ENCODE results near the gene HOXC9. TPM values are rescaled to one million over a fixed set of nuclear protein-coding genes. Genes with fewer than 3 reads are reported as not detected.
"Not testable (repeated sequence)": the region's sequence is repeated elsewhere in the genome, so short reads cannot be mapped to it uniquely, and the experiment has no call there.

Gene HOXC9
- total and polyA plus RNA-seq, 5 experiments from 2014 or later: not detected

DNA sequence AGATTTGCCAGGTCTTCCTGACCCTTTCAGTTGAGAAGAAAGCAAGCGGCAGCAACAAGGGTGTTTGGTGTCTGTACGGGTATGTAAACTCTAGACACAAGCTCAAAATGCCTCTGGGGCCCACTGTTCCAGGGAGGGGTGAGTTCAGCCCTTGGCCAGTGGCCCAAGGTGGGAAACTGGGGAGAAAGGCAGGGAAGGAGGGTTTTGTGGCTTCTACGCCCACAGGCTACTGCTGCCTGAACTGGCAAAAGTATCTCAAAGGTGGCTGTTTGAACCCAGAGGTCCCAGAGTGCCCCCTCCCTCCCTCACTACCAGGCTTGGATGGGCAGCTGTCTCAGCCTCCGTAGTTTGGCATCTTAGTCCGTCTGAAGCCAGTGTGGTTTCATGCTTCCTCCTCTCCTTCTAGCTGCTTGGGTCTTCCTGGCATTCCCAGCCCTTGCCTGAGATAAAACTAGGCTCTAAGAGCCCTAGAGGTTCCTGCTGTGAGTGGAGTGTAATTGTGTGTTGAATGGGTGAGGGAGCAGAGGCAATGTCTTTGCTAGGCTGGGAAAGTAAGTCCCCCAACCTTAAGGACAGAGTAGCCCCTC is 38.4 kb downstream of the HOXC9 start:
- POLR2A ChIA-PET: interaction anchor here (1.1 kb wide), 1 partner anchor 153 kb away, joined by 3 read pairs; no protein-coding TSS in a partner anchor
- peaks cover 30 to 96% (median 72%) of the 10 kb centered on the region in 5 donors for H3K27me3 Mint-ChIP-seq
- DNase-seq (no peak), ATAC-seq (no peak)
- peaks cover 4 to 10% (median 9%) of the 10 kb centered on the region in 4 donors for H3K4me1 Mint-ChIP-seq
- H3K9me3 Mint-ChIP-seq: no peaks in the 10 kb centered on the region
- peaks cover 0 to 2% (median 0%) of the 10 kb centered on the region in 3 donors for H3K36me3 Mint-ChIP-seq
- H3K27ac Mint-ChIP-seq: peak overlapping the region in 1 of 10 donors; percentile 42
- no peak overlapping the region for H3K4me3 Mint-ChIP-seq

DNA sequence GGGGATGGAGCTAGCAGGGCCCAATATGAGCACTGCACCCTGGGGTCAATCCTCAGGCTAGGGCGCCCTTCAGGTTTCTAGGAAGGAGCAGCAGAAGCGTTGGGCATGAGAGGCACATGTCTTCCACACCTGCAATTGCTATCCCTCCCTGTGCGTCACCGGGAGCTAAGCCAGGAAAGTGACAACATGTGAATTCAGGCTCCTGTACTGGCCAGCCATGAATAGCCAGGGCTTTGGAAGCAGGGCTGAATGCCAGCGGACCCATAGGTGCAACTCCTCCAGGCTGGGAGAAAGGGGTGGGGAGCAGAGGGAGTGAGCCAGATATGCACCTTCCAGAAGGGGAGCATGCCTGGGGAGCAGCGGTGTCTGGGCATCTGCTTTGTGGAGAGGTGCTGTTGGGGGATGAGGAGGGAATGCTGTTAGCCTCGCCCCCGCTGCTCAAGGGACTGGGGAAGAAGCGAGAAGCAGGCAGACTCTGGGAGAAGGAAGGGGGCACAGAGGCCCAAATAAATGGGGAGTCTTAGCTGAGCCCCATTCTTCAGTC is 39.0 kb downstream of the HOXC9 start:
- H3K4me1 Mint-ChIP-seq: peaks cover 4 to 11% (median 10%) of the 10 kb centered on the region in 4 donors
- POLR2A ChIA-PET: interaction anchor here (1.1 kb wide), 1 partner anchor 153 kb away, joined by 3 read pairs; no protein-coding TSS in a partner anchor
- peaks cover 0 to 2% (median 0%) of the 10 kb centered on the region in 3 donors for H3K36me3 Mint-ChIP-seq
- ATAC-seq (no peak), DNase-seq (no peak)
- H3K27ac Mint-ChIP-seq: no peak overlapping the region
- no peaks in the 10 kb centered on the region for H3K9me3 Mint-ChIP-seq
- no peak overlapping the region for H3K4me3 Mint-ChIP-seq
- H3K27me3 Mint-ChIP-seq: peaks cover 35 to 96% (median 75%) of the 10 kb centered on the region in 5 donors

DNA sequence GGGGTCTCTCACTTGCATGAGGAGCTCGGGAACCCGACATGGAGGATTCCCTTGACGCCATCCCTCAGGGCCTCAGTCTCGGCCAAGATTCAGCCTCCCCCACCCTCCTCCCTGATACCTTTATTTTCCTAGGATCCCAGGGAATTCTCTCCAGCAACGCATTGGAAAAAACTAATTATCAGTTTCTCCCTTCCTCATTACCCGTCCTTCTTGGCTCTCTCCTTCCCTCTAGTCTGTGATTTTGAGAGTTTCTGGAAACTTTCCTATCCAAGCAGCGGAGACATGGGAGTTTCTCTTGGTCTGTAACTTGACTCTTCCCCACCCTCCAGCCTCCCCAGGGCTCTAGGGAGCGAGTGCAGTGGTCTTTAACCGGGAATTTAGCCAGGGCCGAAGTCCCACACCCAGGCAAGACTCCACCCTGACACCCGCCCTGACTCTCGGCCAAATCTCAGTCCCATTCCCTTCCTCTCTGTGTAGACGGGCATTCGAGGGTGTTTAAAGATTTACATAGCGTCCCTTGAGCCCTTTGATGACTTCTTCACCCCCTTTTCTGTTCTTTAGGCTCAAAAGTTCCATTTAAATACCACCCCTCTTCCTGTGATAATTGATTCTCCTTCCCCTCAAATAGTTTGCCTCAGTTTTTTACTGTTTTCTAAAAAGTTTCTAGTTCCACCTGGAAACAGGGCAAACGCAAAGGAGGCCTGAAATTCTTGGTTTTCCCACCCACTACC is 39.6 kb downstream of the HOXC9 start:
- no peaks in the 10 kb centered on the region for H3K9me3 Mint-ChIP-seq
- ATAC-seq (no peak), DNase-seq (no peak)
- H3K4me3 Mint-ChIP-seq: no peak overlapping the region
- peak overlapping the region in 1 of 10 donors; percentile 9 for H3K27ac Mint-ChIP-seq
- H3K27me3 Mint-ChIP-seq: peaks cover 38 to 100% (median 75%) of the 10 kb centered on the region in 5 donors
- peaks cover 4 to 18% (median 12%) of the 10 kb centered on the region in 4 donors for H3K4me1 Mint-ChIP-seq
- no peaks in the 10 kb centered on the region for H3K36me3 Mint-ChIP-seq
- POLR2A ChIA-PET: interaction anchor here (1.1 kb wide), 1 partner anchor 152 kb away, joined by 3 read pairs; no protein-coding TSS in a partner anchor

DNA sequence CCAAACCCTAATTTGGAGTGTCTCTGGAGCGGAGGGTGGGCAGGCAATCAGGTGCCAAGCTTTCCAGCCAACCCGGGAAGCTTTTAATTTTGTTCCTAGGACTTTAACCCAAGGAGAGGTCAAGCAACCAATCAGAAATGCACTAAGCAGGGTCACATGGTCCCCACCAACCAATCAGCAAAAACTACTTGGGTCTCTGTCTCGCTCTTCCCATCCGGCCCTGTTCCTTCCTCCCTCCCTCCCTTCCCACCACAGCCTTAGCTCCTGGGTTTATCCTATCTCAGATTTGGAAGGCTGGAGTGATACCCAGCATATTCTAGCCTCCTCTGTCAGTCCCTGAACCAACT is 40.2 kb downstream of the HOXC9 start:
- no peaks in the 10 kb centered on the region for H3K9me3 Mint-ChIP-seq
- H3K27me3 Mint-ChIP-seq: peaks cover 40 to 100% (median 77%) of the 10 kb centered on the region in 5 donors
- peak overlapping the region in 1 of 10 donors; percentile 9 for H3K27ac Mint-ChIP-seq
- DNase-seq (no peak), ATAC-seq (no peak)
- no peaks in the 10 kb centered on the region for H3K36me3 Mint-ChIP-seq
- H3K4me3 Mint-ChIP-seq: peak overlapping the region in 1 of 10 donors; percentile 54
- POLR2A ChIA-PET: no interaction called here
- peaks cover 5 to 14% (median 9%) of the 10 kb centered on the region in 4 donors for H3K4me1 Mint-ChIP-seq

DNA sequence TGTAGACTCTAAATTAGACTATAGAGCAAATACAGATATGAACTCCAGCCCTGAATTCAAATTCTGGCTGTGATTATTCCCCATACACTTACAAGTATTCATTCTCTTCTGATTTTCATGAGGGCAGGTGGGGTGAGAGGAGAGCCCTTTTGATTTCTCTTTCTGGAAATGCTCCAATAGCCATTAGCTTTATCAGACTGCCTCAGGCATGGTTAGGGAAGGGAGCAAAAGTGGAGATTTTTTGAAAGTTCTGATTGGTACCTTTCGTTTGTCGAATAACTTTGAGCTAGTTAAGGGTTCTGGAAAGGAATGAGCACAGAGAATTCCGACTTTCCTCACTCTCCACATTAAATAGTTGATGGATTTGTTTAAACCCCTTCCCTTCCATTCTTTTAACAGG is 40.7 kb downstream of the HOXC9 start:
- DNase-seq: no peak

DNA sequence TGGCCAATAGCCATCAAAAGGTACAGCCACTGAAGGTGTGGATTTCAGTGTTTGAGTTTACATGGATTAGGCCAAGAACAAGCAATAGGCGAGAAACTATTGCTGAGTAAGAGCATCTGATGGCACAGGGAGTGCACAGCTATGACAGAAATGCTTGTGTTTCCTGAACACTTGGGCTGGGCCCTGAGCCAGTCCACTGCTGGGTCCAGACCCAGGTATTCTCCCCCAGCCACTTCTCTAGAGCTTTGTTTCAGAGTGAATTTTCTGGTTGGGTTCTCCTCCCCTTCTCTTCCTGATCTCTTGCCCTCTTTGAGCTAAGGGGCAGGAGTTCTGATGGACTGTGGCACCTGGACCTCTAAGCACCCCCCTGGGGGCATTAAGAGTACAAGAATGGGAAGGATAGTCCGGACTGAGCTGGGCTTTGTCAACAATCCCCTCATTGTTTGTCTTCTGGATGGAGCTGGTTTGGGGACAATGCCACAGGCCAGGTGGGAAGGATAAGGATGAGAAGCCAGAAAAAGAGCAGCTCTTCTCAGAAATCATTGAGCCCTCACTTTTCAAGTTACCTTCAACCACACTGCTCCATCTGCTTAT is 41.2 kb downstream of the HOXC9 start:
- no peak for ATAC-seq
- peaks cover 41 to 100% (median 77%) of the 10 kb centered on the region in 5 donors for H3K27me3 Mint-ChIP-seq
- no peak for DNase-seq
- H3K36me3 Mint-ChIP-seq: no peaks in the 10 kb centered on the region
- POLR2A ChIA-PET: no interaction called here
- no peak overlapping the region for H3K27ac Mint-ChIP-seq
- H3K9me3 Mint-ChIP-seq: no peaks in the 10 kb centered on the region
- peaks cover 5 to 14% (median 10%) of the 10 kb centered on the region in 4 donors for H3K4me1 Mint-ChIP-seq
- H3K4me3 Mint-ChIP-seq: no peak overlapping the region

More for the DNA sequence above, 40.7 kb downstream of the HOXC9 start:
- POLR2A ChIA-PET: no interaction called here
- H3K9me3 Mint-ChIP-seq: no peaks in the 10 kb centered on the region
- no peaks in the 10 kb centered on the region for H3K36me3 Mint-ChIP-seq
- H3K27ac Mint-ChIP-seq: no peak overlapping the region
- peaks cover 5 to 13% (median 9%) of the 10 kb centered on the region in 4 donors for H3K4me1 Mint-ChIP-seq
- no peak for ATAC-seq
- no peak overlapping the region for H3K4me3 Mint-ChIP-seq
- H3K27me3 Mint-ChIP-seq: peaks cover 43 to 100% (median 77%) of the 10 kb centered on the region in 5 donors

DNA sequence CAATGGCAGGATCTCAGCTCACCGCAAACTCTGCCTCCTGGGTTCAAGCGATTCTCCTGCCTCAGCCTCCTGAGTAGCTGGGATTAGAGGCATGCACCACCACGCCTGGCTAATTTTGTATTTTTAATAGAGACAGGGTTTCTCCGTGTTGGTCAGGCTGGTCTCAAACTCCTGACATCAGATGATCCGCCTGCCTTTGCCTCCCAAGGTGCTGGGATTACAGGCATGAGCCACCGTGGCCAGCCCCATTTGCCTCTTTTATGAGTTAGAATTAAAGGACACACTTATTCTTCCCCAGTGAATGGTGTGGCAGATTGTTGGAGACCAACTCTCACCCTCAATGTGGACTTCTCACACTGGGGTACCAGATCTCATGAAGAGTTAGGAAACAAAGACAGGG is 42.1 kb downstream of the HOXC9 start:
- H3K27ac Mint-ChIP-seq, DNase-seq, H3K4me3 Mint-ChIP-seq, H3K9me3 Mint-ChIP-seq, H3K36me3 Mint-ChIP-seq, ATAC-seq: not testable (repeated sequence)
- peaks cover 8 to 22% (median 13%) of the 10 kb centered on the region in 4 donors for H3K4me1 Mint-ChIP-seq
- POLR2A ChIA-PET: interaction anchor here (0.6 kb wide), 1 partner anchor 172 kb away, joined by 3 read pairs; no protein-coding TSS in a partner anchor
- peaks cover 46 to 100% (median 85%) of the 10 kb centered on the region in 5 donors for H3K27me3 Mint-ChIP-seq

DNA sequence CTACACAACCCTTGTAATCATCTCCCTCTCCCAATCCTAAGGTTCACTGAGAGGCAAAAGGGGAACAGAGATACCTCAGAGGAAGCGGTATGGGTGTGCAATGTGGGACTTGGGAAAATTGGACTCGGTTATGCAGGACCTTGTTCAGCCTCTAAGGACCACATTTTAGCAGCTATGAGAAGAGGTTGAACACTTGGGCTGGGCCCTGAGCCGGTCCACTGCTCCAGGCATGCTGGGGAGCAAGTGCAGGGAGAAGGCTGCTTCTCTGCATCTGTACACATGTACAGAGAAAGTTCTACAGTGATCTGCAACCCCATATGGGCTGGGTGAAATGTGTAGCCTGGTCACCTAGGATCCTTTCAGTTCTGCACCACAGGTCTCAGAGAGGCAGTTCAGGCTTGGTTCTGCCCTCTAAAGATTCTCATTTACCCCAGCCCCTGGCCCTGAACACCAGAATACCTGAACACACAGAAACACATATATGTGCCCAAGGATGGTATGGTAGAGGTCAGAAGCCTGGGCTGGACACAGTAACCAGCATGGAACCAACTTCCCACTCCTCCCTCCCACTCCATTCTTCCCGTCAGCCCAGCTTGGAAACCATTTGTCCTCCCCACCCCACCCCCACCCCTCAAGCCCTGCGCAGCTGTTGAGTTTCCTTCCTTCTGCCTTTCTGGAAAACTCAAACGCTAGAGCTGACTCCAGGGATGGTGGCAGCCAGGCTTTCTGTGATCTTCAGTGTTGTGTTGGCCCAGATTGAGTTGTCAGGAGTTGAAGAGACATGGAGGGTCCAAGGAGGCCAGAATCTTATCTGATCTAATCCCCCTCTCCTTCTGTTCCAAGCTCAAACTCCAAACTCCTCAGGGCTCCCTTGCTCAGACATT is 43.3 kb downstream of the HOXC9 start:
- POLR2A ChIA-PET: no interaction called here
- Mint-ChIP-seq H3K9me3 (no peaks in the 10 kb centered on the region), H3K4me1 (peaks cover 12 to 31% (median 20%) of the 10 kb centered on the region in 4 donors), H3K27ac (no peak overlapping the region), H3K4me3 (peak overlapping the region in 1 of 10 donors; percentile 9), H3K36me3 (peaks cover 0 to 5% (median 0%) of the 10 kb centered on the region in 3 donors), H3K27me3 (peaks cover 49 to 100% (median 86%) of the 10 kb centered on the region in 5 donors)
- DNase-seq (no peak), ATAC-seq (no peak)

DNA sequence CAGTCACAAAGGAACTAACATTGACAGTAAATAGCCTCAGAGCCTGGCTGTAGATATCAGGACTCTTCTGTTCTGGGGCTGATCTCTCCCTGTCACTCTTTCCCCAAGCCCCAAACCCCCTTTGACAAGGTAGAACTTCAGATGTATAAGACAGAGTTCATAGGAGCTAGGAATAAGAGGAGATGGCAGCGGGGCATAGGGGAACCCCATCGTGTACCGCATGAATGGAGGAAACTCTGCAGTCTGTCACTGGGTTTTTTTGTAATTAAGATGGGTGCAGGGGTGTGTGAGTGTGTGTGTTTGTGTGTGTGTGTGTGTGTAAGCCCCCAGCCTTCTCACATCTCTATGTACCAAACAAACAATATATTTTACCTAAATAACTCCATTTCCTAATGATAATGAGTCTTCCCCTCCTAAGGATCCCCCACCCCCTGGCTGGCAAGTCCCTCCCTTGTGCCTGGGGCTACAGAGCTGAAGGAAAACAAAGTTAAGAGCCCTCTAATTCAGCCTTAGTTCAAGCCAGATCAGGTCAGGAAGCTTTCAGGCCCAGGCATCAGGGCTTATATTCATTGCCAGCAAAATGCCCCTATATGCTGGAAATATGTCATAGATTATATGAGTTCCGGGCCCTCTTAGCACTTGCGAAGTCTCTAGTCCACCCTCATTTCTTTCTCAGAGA is 44.6 kb downstream of the HOXC9 start:
- Mint-ChIP-seq H3K27me3 (peaks cover 58 to 100% (median 87%) of the 10 kb centered on the region in 5 donors), H3K36me3 (peaks cover 0 to 5% (median 4%) of the 10 kb centered on the region in 3 donors), H3K4me1 (peaks cover 12 to 31% (median 20%) of the 10 kb centered on the region in 4 donors), H3K4me3 (peak overlapping the region in 1 of 10 donors; percentile 22), H3K27ac (peak overlapping the region in 1 of 10 donors; percentile 53), H3K9me3 (no peaks in the 10 kb centered on the region)
- POLR2A ChIA-PET: no interaction called here
- DNase-seq: no peak
- peak in 1 of 2 donors; percentile 54 for ATAC-seq

DNA sequence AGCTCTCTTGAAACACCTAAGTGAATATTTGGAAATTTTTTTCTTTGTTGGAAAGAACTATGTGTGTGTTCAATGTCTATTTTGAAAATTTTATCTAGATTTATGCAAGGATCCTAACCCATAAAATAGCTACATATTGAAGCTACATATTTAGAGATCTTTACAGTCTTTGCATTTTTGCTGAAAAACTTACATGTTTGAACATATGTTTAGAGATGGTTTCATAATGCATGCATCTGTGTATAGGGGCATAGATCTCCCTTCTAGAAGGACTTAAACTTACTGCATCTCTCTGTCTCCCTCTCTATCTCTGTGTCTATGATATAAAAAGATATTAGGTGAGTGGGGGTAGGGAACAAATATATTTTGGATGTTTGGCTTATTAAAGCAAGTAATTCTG is 45.4 kb downstream of the HOXC9 start:
- no peak for DNase-seq
- peaks cover 16 to 39% (median 27%) of the 10 kb centered on the region in 4 donors for H3K4me1 Mint-ChIP-seq
- peak overlapping the region in 1 of 10 donors; percentile 40 for H3K4me3 Mint-ChIP-seq
- peaks cover 0 to 5% (median 4%) of the 10 kb centered on the region in 3 donors for H3K36me3 Mint-ChIP-seq
- H3K27ac Mint-ChIP-seq: peak overlapping the region in 1 of 10 donors; percentile 18
- ATAC-seq: no peak
- peaks cover 61 to 100% (median 88%) of the 10 kb centered on the region in 5 donors for H3K27me3 Mint-ChIP-seq
- no peaks in the 10 kb centered on the region for H3K9me3 Mint-ChIP-seq
- POLR2A ChIA-PET: interaction anchor here (0.6 kb wide), 1 partner anchor 9 kb away, joined by 4 read pairs; no protein-coding TSS in a partner anchor

DNA sequence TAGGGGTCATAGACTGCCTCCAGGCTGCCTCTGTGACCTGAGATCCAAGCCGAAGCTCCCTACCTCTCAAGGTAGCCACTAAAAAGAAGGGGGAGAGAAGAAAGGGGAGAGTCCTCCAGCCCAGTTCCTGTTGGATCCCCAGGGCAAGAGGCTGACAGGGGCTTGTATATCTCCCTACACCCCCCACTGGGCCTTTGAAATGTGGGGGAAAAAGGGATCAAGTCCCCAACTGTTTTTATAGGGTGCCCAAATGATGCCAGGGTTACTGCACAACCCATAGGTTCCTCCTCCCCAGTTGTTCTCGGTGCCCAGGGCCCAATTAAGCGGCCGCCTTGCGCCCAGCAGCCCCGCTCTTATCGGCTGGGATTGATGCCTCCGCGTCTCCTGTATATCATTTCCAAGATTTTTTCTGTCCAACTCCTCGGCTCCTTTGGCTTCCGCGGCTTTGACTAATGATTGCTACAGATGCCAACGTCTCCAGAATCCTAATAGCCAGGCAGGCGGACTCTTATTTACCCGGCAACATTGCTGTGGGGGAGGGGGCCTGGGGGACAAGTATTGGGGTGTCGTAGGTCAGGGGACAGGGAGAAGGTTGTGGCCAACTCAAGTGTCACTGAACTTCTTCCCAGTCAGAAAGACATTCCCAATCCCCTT is 46.0 kb downstream of the HOXC9 start:
- POLR2A ChIA-PET: interaction anchor here (0.6 kb wide), 1 partner anchor 9 kb away, joined by 4 read pairs; no protein-coding TSS in a partner anchor
- Mint-ChIP-seq H3K4me1 (peaks cover 14 to 44% (median 29%) of the 10 kb centered on the region in 4 donors), H3K27ac (no peak overlapping the region), H3K9me3 (no peaks in the 10 kb centered on the region), H3K4me3 (peak overlapping the region in 2 of 10 donors; percentile 40 to 59), H3K27me3 (peaks cover 61 to 100% (median 90%) of the 10 kb centered on the region in 5 donors), H3K36me3 (peaks cover 0 to 5% (median 4%) of the 10 kb centered on the region in 3 donors)
- ATAC-seq: no peak
- no peak for DNase-seq
